ENCODE results near the gene ARHGAP33.
"Not testable (repeated sequence)": the region's sequence is repeated elsewhere in the genome, so short reads cannot be mapped to it uniquely, and the experiment has no call there.

- TF ChIP-seq POLR2A (IDR thresholded peaks at IDR 0.05; ENCODE audit: low read depth, low read length); FOS (IDR thresholded peaks at IDR 0.05; ENCODE audit: borderline replicate concordance, insufficient read depth, low read length); EZH2 (IDR thresholded peaks at IDR 0.05; ENCODE audit: borderline replicate concordance, low read depth, low read length, severe bottlenecking): not testable (repeated sequence)
Measured at GRCh38 chr19:35836096-35836495, 60.7 kb downstream of the ARHGAP33 start.

All from endothelial cell of umbilical vein (primary cell).